Activated naive CD4-positive, alpha-beta T cell treated with anti-CD3 and anti-CD28 coated beads, Interleukin-2, amount 10 ng/mL, durations not matched to agents 7 days and 5 days (primary cell): ENCODE results near the gene FGFR1OP2.

Experiments
- CTCF ChIA-PET: fragments of 350-600 bp; sonication (Branson Sonifier 250); formaldehyde crosslinking; loops from one replicate; lab custom pipeline; 2021; ENCODE audit warnings: antibody characterized with exemption; lab: Charles Lee
- DNase-seq: peaks from one replicate; pipeline ENCODE4 v3.0.0-alpha.2; 2020
- H3K27ac Mint-ChIP-seq: one replicate; pipeline ENCODE4 v1.8.0; 2021; ENCODE audit warnings: mild to moderate bottlenecking, moderate library complexity, mixed read lengths
- H3K27me3 Mint-ChIP-seq: one replicate; pipeline ENCODE4 v1.8.0; 2021; ENCODE audit warnings: mild to moderate bottlenecking, mixed read lengths
- H3K36me3 Mint-ChIP-seq: one replicate; pipeline ENCODE4 v1.8.0; 2021; ENCODE audit warnings: mixed read lengths
- H3K4me1 Mint-ChIP-seq: one replicate; pipeline ENCODE4 v1.8.0; 2021; ENCODE audit warnings: mixed read lengths
- H3K4me3 Mint-ChIP-seq: one replicate; pipeline ENCODE4 v1.8.0; 2021; ENCODE audit warnings: mild to moderate bottlenecking, moderate library complexity, mixed read lengths
- H3K9me3 Mint-ChIP-seq: one replicate; pipeline ENCODE4 v1.8.0; 2021; ENCODE audit warnings: mixed read lengths

Gene FGFR1OP2

DNA sequence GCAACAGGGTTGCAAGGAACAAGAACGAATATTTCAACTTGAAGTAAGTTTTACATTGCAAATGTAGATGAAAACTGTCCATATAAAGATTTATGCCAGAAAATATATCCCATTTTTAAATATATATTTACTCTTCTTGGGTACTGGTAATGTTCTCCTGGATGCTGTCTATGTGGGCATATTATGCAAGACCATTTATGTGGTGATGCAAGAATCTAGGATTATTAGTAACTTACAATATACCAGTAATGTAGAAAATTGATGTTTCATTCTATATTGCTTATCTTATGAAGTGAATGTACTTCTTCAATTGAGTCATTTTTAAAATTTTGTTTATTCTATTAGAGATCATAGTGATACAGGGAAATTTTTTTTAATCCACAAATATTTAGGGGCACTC, 25.1 kb downstream of the FGFR1OP2 start:
- no peak overlapping the region for H3K4me3 Mint-ChIP-seq
- H3K27me3 Mint-ChIP-seq, result no peaks in the 10 kb centered on the region
- no peak overlapping the region for H3K27ac Mint-ChIP-seq
- no peaks in the 10 kb centered on the region for H3K9me3 Mint-ChIP-seq
- DNase-seq, result no peak
- CTCF ChIA-PET, result no interaction called here
- peaks cover 55% of the 10 kb centered on the region for H3K36me3 Mint-ChIP-seq
- H3K4me1 Mint-ChIP-seq, result peaks cover 2% of the 10 kb centered on the region

DNA sequence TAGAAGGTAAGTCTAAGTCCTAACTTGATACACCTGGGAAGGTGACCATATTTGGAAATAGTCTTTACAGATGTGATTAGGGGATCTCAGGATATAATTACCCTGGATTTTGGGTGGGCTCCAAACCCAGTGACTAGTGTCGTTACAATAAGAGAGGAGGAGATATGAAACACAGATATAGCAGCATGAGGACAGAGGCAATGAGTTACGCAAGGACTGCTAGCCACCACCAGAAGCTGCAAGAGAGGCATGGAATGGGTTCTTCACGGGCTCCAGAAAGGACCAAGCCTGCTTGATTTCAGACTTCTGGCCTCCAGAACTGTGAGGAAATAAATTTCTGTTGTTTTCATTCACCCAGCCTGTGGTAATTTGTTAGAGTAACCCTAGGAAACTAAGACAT, 28.6 kb downstream of the FGFR1OP2 start:
- Mint-ChIP-seq H3K27me3 (no peaks in the 10 kb centered on the region), H3K27ac (no peak overlapping the region), H3K4me1 (peaks cover 5% of the 10 kb centered on the region), H3K4me3 (no peak overlapping the region), H3K36me3 (peaks cover 48% of the 10 kb centered on the region), H3K9me3 (no peaks in the 10 kb centered on the region)
- DNase-seq, result no peak
- CTCF ChIA-PET, result interaction anchor here (0.6 kb wide), 1 partner anchor 25 kb away, joined by 3 read pairs; no protein-coding TSS in a partner anchor

DNA sequence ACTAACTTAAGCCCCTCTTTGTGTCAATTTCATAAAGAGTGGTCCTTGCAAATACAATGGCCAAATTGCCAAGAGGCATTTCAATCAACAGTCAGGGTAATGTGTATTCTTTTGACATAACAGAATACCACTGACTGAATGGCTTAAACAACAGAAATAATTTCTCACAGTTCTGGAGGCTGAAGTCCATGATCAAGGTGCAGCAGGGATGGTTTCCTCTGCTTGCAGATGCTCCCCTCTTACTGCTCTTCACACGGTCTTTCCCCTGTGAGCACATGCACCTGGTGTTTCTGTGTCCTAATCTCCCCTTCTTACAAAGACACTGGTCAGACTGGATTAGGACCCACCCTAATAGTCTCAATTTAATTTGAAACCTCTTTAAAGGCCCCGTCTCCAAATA, 31.9 kb downstream of the FGFR1OP2 start:
- H3K27me3 Mint-ChIP-seq, result no peaks in the 10 kb centered on the region
- H3K27ac Mint-ChIP-seq, result no peak overlapping the region
- CTCF ChIA-PET, result no interaction called here
- H3K4me3 Mint-ChIP-seq, result no peak overlapping the region
- H3K36me3 Mint-ChIP-seq, result peaks cover 49% of the 10 kb centered on the region
- no peaks in the 10 kb centered on the region for H3K9me3 Mint-ChIP-seq
- H3K4me1 Mint-ChIP-seq, result peaks cover 9% of the 10 kb centered on the region
- DNase-seq, result no peak

DNA sequence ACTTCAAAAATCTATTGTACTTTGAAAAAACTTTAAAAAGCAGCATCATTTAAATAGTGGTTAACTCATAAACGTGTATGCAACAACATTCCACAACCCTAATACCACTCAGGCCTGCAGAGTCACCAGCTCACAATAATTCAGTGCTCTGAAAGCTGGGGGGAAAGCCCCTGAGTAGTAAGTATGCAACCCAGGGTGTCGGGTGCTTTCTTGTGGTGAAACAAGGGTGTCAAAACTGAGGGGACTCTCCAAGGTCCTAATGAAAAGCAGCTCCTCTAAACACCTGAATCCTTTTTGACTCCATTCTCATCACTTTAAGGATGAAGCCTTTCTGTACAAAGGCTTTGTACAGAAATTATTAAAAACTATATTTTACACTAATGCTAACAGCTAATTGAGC, 33.7 kb downstream of the FGFR1OP2 start:
- CTCF ChIA-PET, result interaction anchor here (0.9 kb wide), 1 partner anchor 9 kb away, joined by 5 read pairs; no protein-coding TSS in a partner anchor
- H3K9me3 Mint-ChIP-seq, result no peaks in the 10 kb centered on the region
- peak overlapping the region; percentile 19 for H3K27ac Mint-ChIP-seq

DNA sequence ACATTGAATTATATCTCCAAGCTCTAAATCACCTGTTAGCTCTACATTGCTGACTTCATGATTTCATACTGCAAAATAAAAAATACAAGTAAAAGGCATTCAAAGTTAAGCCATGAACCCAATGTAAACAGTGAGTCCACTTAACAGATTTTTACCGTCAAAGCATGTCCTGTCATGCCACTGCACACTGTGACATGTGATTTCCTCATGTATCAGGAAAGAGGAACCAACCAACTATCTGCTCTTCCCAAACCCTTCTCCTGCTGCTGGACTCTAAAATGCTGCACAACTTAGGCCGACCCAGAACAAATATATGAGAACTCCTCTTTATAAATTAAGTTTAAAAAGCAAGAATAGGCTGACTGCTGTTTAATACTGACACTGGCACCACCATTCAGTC, 38.4 kb downstream of the FGFR1OP2 start:
- no peak overlapping the region for H3K27ac Mint-ChIP-seq
- H3K27me3 Mint-ChIP-seq, result no peaks in the 10 kb centered on the region
- H3K4me3 Mint-ChIP-seq, result no peak overlapping the region
- no peaks in the 10 kb centered on the region for H3K9me3 Mint-ChIP-seq
- peaks cover 17% of the 10 kb centered on the region for H3K4me1 Mint-ChIP-seq
- DNase-seq, result no peak
- CTCF ChIA-PET, result interaction anchor here (0.7 to 1.4 kb wide), 2 partner anchors 35 to 36 kb away, joined by 3 read pairs; no protein-coding TSS in a partner anchor
- H3K36me3 Mint-ChIP-seq, result peaks cover 54% of the 10 kb centered on the region

More for the DNA sequence above, 33.7 kb downstream of the FGFR1OP2 start:
- Mint-ChIP-seq H3K27me3 (no peaks in the 10 kb centered on the region), H3K4me3 (no peak overlapping the region), H3K36me3 (peaks cover 56% of the 10 kb centered on the region), H3K4me1 (peaks cover 20% of the 10 kb centered on the region)
- DNase-seq, result peak; percentile 53

GRCh38 chr12:26978801-26979200, 40.5 kb downstream of the FGFR1OP2 start:
- Mint-ChIP-seq H3K9me3 (no peaks in the 10 kb centered on the region), H3K4me1 (peaks cover 12% of the 10 kb centered on the region), H3K36me3 (peaks cover 56% of the 10 kb centered on the region), H3K27ac (no peak overlapping the region), H3K27me3 (no peaks in the 10 kb centered on the region), H3K4me3 (no peak overlapping the region)
- CTCF ChIA-PET, result no interaction called here
- DNase-seq, result no peak

DNA sequence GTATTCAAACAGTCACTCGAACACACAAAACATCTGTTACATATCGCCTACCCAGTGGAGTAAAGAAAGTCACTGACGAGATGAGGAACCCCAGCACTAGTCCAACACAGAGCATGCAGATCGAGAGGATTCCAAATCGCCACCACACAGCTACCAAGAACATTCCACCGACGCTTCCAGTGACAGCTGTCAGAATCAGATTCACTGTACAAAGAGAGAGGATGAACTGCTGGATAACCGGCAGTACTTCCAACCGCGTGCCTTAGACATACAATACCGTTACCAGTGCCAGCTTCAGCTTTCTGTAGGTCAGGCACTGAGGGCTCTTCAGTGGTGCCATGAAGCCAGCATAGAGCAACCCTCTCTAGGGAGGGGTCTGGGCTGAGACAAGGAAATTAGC, 41.5 kb downstream of the FGFR1OP2 start:
- CTCF ChIA-PET, result no interaction called here
- Mint-ChIP-seq H3K36me3 (peaks cover 56% of the 10 kb centered on the region), H3K27ac (no peak overlapping the region), H3K9me3 (no peaks in the 10 kb centered on the region), H3K4me1 (peaks cover 12% of the 10 kb centered on the region), H3K4me3 (no peak overlapping the region), H3K27me3 (no peaks in the 10 kb centered on the region)
- DNase-seq, result no peak

GRCh38 chr12:26982866-26983265, 44.6 kb downstream of the FGFR1OP2 start:
- H3K4me3 Mint-ChIP-seq, result no peak overlapping the region
- no peaks in the 10 kb centered on the region for H3K27me3 Mint-ChIP-seq
- no peak overlapping the region for H3K27ac Mint-ChIP-seq
- no peaks in the 10 kb centered on the region for H3K9me3 Mint-ChIP-seq
- peaks cover 54% of the 10 kb centered on the region for H3K36me3 Mint-ChIP-seq
- no peaks in the 10 kb centered on the region for H3K4me1 Mint-ChIP-seq
- no peak for DNase-seq
- CTCF ChIA-PET, result interaction anchor here (1.2 kb wide), 1 partner anchor 19 kb away, joined by 3 read pairs; no protein-coding TSS in a partner anchor

DNA sequence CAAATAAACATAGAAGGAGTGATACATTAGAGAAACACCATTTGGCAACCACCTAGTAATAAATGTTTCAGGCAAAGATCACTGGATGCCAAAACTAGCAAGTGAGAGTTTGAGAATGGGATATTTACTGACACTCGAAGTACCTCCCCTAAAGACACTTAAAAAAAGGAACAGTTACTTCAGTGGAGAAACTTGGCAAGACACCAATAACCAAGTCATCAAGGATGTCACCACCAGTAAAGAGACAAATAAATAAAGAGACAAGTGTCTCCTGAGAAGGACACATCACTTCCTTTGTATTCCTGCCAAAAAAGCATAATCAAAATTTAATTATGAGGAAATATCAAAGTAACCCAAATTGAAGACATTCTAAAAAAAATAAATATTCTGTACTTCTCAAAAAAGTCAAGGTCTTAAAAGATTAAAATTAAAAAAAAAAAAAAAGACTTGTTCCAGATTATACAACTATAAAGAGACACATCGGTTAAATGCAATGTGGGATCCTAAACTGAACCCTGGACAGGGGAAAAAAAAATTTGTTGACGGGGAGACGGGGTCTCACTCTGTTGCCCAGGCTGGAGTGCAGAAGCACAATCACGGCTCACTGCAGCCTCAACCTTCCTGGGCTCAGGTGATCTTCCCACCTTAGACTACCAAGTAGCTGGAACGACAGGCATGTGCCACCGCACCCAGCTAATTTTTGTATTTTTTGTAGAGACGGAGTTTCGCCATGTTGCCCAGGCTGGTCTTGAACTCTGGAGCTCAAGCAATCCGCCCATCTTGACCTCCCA, 49.6 kb downstream of the FGFR1OP2 start:
- CTCF ChIA-PET, result no interaction called here
- no peak overlapping the region for H3K27ac Mint-ChIP-seq
- no peak overlapping the region for H3K4me3 Mint-ChIP-seq
- peaks cover 43% of the 10 kb centered on the region for H3K36me3 Mint-ChIP-seq
- H3K4me1 Mint-ChIP-seq, result no peaks in the 10 kb centered on the region
- no peak for DNase-seq
- no peaks in the 10 kb centered on the region for H3K9me3 Mint-ChIP-seq
- no peaks in the 10 kb centered on the region for H3K27me3 Mint-ChIP-seq

- Mint-ChIP-seq H3K27ac (no peak overlapping the region), H3K4me1 (no peaks in the 10 kb centered on the region), H3K36me3 (peaks cover 38% of the 10 kb centered on the region), H3K4me3 (no peak overlapping the region), H3K27me3 (no peaks in the 10 kb centered on the region), H3K9me3 (no peaks in the 10 kb centered on the region)
- no peak for DNase-seq
- CTCF ChIA-PET, result no interaction called here
Measured at GRCh38 chr12:26988703-26989102, 50.4 kb downstream of the FGFR1OP2 start.

- no peaks in the 10 kb centered on the region for H3K9me3 Mint-ChIP-seq
- CTCF ChIA-PET, result no interaction called here
- no peak overlapping the region for H3K4me3 Mint-ChIP-seq
- H3K27ac Mint-ChIP-seq, result no peak overlapping the region
- H3K27me3 Mint-ChIP-seq, result no peaks in the 10 kb centered on the region
- DNase-seq, result no peak
- H3K4me1 Mint-ChIP-seq, result no peaks in the 10 kb centered on the region
- H3K36me3 Mint-ChIP-seq, result peaks cover 36% of the 10 kb centered on the region
Measured at GRCh38 chr12:26989873-26990272, 51.6 kb downstream of the FGFR1OP2 start.

DNA sequence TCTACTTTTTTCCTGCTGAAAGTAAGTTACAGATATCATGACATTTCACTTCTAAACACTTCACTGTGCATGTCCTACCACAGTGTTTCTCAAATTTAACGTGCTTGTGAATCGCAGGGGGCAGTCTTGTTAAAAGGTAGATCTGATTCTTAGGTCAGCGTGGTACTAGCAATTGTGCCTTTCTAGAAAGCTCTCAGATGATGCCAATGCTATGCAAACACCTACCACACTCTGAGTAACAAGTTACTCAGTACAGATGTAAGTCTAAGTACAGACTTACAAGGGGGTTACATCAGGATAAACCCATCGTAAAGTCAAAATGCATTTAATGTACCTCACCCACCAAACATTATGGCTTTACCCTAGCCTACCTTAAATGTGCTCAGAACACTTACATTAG, 53.6 kb downstream of the FGFR1OP2 start:
- no peak for DNase-seq
- Mint-ChIP-seq H3K27me3 (no peaks in the 10 kb centered on the region), H3K9me3 (no peaks in the 10 kb centered on the region), H3K36me3 (peaks cover 32% of the 10 kb centered on the region), H3K27ac (no peak overlapping the region), H3K4me1 (no peaks in the 10 kb centered on the region), H3K4me3 (no peak overlapping the region)
- CTCF ChIA-PET, result interaction anchor here (0.7 to 0.9 kb wide), 2 partner anchors 25 to 107 kb away, joined by 3 to 6 read pairs; no protein-coding TSS in a partner anchor

GRCh38 chr12:26994109-26994508, 55.8 kb downstream of the FGFR1OP2 start:
- DNase-seq, result no peak
- Mint-ChIP-seq H3K36me3 (peaks cover 27% of the 10 kb centered on the region), H3K4me3 (no peak overlapping the region), H3K27ac (no peak overlapping the region), H3K4me1 (no peaks in the 10 kb centered on the region), H3K27me3 (no peaks in the 10 kb centered on the region), H3K9me3 (no peaks in the 10 kb centered on the region)
- CTCF ChIA-PET, result no interaction called here

GRCh38 chr12:26995706-26996105, 57.4 kb downstream of the FGFR1OP2 start:
- DNase-seq, result no peak
- Mint-ChIP-seq H3K27ac (no peak overlapping the region), H3K4me1 (peaks cover 2% of the 10 kb centered on the region), H3K4me3 (no peak overlapping the region), H3K27me3 (no peaks in the 10 kb centered on the region), H3K36me3 (peaks cover 28% of the 10 kb centered on the region), H3K9me3 (no peaks in the 10 kb centered on the region)
- CTCF ChIA-PET, result no interaction called here

DNA sequence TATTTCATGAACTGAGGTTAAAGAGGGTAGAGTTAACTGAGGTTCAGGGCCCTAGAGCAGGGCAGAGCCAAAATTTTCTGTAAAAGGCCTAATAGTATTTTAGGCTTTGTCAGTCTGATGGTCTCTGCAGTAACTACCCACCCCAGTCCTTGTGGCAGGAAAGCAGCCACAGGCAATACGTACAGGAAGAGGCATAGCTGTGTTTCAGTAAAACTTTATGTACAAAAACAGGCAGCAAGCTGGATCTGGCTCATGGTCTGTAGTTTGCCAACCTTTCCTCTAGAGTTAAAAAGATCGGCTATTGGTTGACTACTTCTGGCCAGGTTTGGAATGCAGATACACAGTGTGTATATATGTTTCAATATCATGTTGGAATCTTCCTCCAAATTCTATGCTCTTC, 58.7 kb downstream of the FGFR1OP2 start:
- CTCF ChIA-PET, result interaction anchor here (1.0 to 2.0 kb wide), 4 partner anchors 13 to 700 kb away, joined by 3 to 5 read pairs (median 3); partner anchors contain the start of gene REP15
- no peaks in the 10 kb centered on the region for H3K9me3 Mint-ChIP-seq
- no peak for DNase-seq
- H3K27me3 Mint-ChIP-seq, result no peaks in the 10 kb centered on the region
- peaks cover 7% of the 10 kb centered on the region for H3K4me1 Mint-ChIP-seq
- H3K36me3 Mint-ChIP-seq, result peaks cover 34% of the 10 kb centered on the region
- no peak overlapping the region for H3K4me3 Mint-ChIP-seq
- H3K27ac Mint-ChIP-seq, result no peak overlapping the region
